Naive thymus-derived CD4-positive, alpha-beta T cell (primary cell): ENCODE measurements around the gene PRR23B. TPM values are rescaled to one million over a fixed set of nuclear protein-coding genes. Genes with fewer than 3 reads are reported as not detected.
"Not testable (repeated sequence)": the region's sequence is repeated elsewhere in the genome, so short reads cannot be mapped to it uniquely, and the experiment has no call there.

Experiments
- ATAC-seq: fragments of 150-1000 bp; cut with Tn5 transposase; 2 replicates; pipeline ENCODE4 v1.10.0; 2021; ENCODE audit warnings: mild to moderate bottlenecking, moderate library complexity
- CTCF ChIA-PET: fragments of 350-600 bp; sonication (Branson Sonifier 250); formaldehyde crosslinking; loops from one replicate; lab custom pipeline; 2021; ENCODE audit warnings: antibody characterized with exemption; lab: Charles Lee
- POLR2A ChIA-PET: fragments of 350-600 bp; sonication (Branson Sonifier 250); formaldehyde crosslinking; loops from one replicate; lab custom pipeline; 2021; ENCODE audit warnings: antibody characterized with exemption, inconsistent platforms; lab: Charles Lee
- DNase-seq, 9 donors: peaks; one replicate each; pipeline versions ENCODE4 v3.0.0 to v3.0.0-alpha.2; 2020 to 2022; ENCODE audit warnings: mixed read lengths in 1 of 9
- H3K27ac ChIP-seq: one replicate; pipeline ENCODE4 v1.7.0; 2013; ENCODE audit warnings: mild to moderate bottlenecking, low read depth, low read length, moderate library complexity
- H3K27me3 ChIP-seq, 2 donors: one replicate each; pipeline ENCODE4 v1.7.0; 2013; ENCODE audit warnings: low read length in 2 of 2, mild to moderate bottlenecking in 2 of 2, moderate library complexity in 2 of 2; ENCODE audit not compliant: control insufficient read depth in 2 of 2, insufficient read depth in 2 of 2
- H3K36me3 ChIP-seq, 3 experiments: 1 replicate in 2 of 3; 2 replicates in 1 of 3; pipeline ENCODE4 v1.7.0; 2013; ENCODE audit warnings: low read length in 3 of 3, mild to moderate bottlenecking in 3 of 3, moderate library complexity in 1 of 3; ENCODE audit not compliant: insufficient read depth in 3 of 3, control insufficient read depth in 2 of 3
- H3K4me1 ChIP-seq, 2 donors: one replicate each; pipeline ENCODE4 v1.7.0; 2013; ENCODE audit warnings: low read length in 2 of 2, mild to moderate bottlenecking in 2 of 2, moderate library complexity in 1 of 2; ENCODE audit not compliant: control insufficient read depth in 2 of 2, insufficient read depth in 2 of 2
- H3K4me3 ChIP-seq: 2 replicates; pipeline ENCODE4 v1.7.0; 2013; ENCODE audit warnings: mild to moderate bottlenecking, low read length
- H3K9me3 ChIP-seq, 3 experiments: 1 replicate in 2 of 3; 2 replicates in 1 of 3; pipeline ENCODE4 v1.7.0; 2013; ENCODE audit warnings: low read length in 3 of 3; ENCODE audit not compliant: control insufficient read depth in 2 of 3
- H3K27ac Mint-ChIP-seq, 9 donors: one replicate each; pipeline ENCODE4 v1.8.0; 2020 to 2022; ENCODE audit warnings: mixed read lengths in 9 of 9, mild to moderate bottlenecking in 8 of 9, moderate library complexity in 5 of 9, inconsistent platforms in 2 of 9
- H3K27me3 Mint-ChIP-seq, 5 donors: one replicate each; pipeline ENCODE4 v1.8.0; 2021 to 2022; ENCODE audit warnings: mixed read lengths in 5 of 5, mild to moderate bottlenecking in 1 of 5
- H3K36me3 Mint-ChIP-seq, 5 donors: one replicate each; pipeline ENCODE4 v1.8.0; 2020 to 2022; ENCODE audit warnings: mixed read lengths in 5 of 5, mild to moderate bottlenecking in 3 of 5, inconsistent platforms in 1 of 5
- H3K4me1 Mint-ChIP-seq, 7 donors: one replicate each; pipeline ENCODE4 v1.8.0; 2020 to 2022; ENCODE audit warnings: mixed read lengths in 7 of 7, mild to moderate bottlenecking in 3 of 7, inconsistent platforms in 1 of 7
- H3K4me3 Mint-ChIP-seq, 10 donors: one replicate each; pipeline ENCODE4 v1.8.0; 2020 to 2022; ENCODE audit warnings: mild to moderate bottlenecking in 10 of 10, mixed read lengths in 10 of 10, moderate library complexity in 6 of 10, inconsistent platforms in 2 of 10
- H3K9me3 Mint-ChIP-seq, 11 donors: one replicate each; pipeline ENCODE4 v1.8.0; 2020 to 2022; ENCODE audit warnings: mixed read lengths in 11 of 11, mild to moderate bottlenecking in 4 of 11, inconsistent platforms in 1 of 11, moderate library complexity in 1 of 11
- intact Hi-C, 2 donors: fragments of 100-400 bp; cut with micrococcal nuclease; formaldehyde crosslinking; loops; one replicate each; pipeline ENCODE4 v1.15.1; 2023
- polyA plus RNA-seq, 2 donors: library from polyadenylated mRNA; unstranded; fragments of 300-500 nt; fragmentation: Illumina TruSeq; gene quantifications; one replicate each; pipeline ENCODE4 v1.2.3, GENCODE V29; 2021
- total RNA-seq, 6 experiments: library from RNA in 5 of 6; stranded (reverse) in 5 of 6; gene quantifications; 1 replicate in 5 of 6; 2 replicates in 1 of 6; pipeline ENCODE4 v1.2.3 and lab custom pipeline; 2021 to 2026

PRR23B gene
- total and polyA plus RNA-seq, 7 experiments from 2014 or later = not detected

DNA sequence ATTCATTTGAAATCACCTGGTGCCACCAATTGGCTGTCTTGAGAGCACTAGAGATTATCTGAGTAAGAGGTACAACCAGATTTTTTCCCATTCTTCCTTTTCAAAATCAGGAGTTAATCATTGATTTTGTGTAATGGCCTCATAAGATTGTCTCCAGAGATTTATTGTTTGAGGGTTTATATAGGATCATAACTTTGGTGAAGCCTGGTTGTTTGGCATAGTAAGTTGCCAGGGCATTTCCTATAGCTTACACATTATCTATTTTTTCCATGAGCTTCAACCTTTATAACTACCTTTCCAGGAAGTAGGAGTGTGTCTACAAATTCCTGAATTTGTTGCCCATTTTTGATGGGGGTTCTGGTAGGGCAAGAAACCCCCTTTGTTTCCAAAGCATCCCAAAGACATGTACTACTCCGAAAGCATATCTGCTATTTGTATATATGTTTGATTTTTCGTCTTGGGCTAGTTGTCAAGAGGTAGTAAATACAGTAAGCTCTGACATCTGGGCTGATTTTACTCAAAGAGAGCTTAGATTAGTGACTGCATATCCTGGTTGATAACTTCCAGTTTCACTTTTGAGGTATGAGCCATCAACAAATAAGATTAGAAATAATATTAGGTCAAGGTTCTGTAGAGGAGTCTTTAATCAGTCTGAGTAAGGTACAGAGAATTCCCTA is 11.7 kb upstream of the PRR23B start:
- ChIA-PET CTCF (no interaction called here), POLR2A (no interaction called here)
- H3K36me3 Mint-ChIP-seq = peaks cover 0 to 6% (median 0%) of the 10 kb centered on the region in 5 donors
- peaks cover 0 to 40% (median 15%) of the 10 kb centered on the region in 11 donors for H3K9me3 Mint-ChIP-seq
- Histone ChIP-seq H3K4me1 (no peaks in the 10 kb centered on the region), H3K36me3 (no peaks in the 10 kb centered on the region), H3K9me3 (no peaks in the 10 kb centered on the region), H3K27me3 (no peaks in the 10 kb centered on the region), H3K27ac (no peak overlapping the region), H3K4me3 (no peak overlapping the region)
- H3K4me3 Mint-ChIP-seq = no peak overlapping the region
- DNase-seq (no peak), ATAC-seq (no peak)
- H3K27ac Mint-ChIP-seq = no peak overlapping the region
- no peaks in the 10 kb centered on the region for H3K4me1 Mint-ChIP-seq
- intact Hi-C loops = no loop called here
- peaks cover 0 to 35% (median 16%) of the 10 kb centered on the region in 5 donors for H3K27me3 Mint-ChIP-seq

DNA sequence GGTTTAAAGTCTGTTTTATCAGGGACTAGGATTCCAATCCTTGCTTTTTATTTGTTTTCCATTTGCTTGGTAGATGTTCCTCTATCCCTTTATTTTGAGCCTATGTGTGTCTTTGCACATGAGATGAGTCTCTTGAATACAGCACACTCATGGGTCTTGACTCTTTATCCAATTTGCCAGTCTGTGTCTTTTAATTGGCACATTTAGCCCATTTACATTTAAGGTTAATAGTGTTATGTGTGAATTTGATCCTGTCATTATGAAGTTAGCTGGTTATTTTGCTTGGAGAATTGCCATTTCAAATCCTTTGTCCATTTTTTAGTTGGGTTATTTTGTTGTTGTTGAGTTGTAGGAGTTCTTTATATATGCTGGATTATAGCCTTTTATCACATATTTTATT is 9.8 kb upstream of the PRR23B start:
- ATAC-seq, H3K27ac Mint-ChIP-seq, H3K4me3 ChIP-seq, H3K36me3 ChIP-seq, H3K36me3 Mint-ChIP-seq, CTCF ChIA-PET, POLR2A ChIA-PET, H3K4me3 Mint-ChIP-seq, H3K27me3 ChIP-seq, intact Hi-C loops, H3K4me1 Mint-ChIP-seq, H3K27ac ChIP-seq, H3K9me3 ChIP-seq, DNase-seq, H3K4me1 ChIP-seq: not testable (repeated sequence)
- H3K27me3 Mint-ChIP-seq = peaks cover 0 to 17% (median 10%) of the 10 kb centered on the region in 5 donors
- peaks cover 0 to 40% (median 15%) of the 10 kb centered on the region in 11 donors for H3K9me3 Mint-ChIP-seq

DNA sequence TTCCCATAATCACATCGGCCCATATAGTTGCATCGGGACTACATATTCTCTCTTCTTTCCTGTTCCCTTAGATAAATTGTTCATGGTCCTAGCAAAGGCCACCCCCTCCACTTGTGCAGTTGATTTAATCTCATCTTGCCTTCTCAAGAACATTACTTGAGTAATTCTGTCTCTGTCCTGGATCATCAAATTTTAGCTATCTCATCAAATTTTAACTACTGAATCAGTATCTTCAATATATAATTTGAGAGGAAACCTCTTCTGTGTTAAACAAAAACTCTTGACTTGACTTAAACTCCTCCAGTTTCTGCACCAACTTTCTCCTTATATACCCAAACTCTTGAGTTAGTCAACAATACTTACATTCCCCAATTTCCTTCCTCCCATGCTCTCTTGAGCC is 4.2 kb upstream of the PRR23B start:
- no peak overlapping the region for H3K4me3 Mint-ChIP-seq
- peaks cover 0 to 5% (median 4%) of the 10 kb centered on the region in 5 donors for H3K27me3 Mint-ChIP-seq
- no peaks in the 10 kb centered on the region for H3K4me1 Mint-ChIP-seq
- no peak for ATAC-seq
- Histone ChIP-seq H3K36me3 (no peaks in the 10 kb centered on the region), H3K9me3 (no peaks in the 10 kb centered on the region), H3K4me3 (no peak overlapping the region), H3K4me1 (no peaks in the 10 kb centered on the region), H3K27me3 (no peaks in the 10 kb centered on the region), H3K27ac (no peak overlapping the region)
- H3K27ac Mint-ChIP-seq = no peak overlapping the region
- ChIA-PET CTCF (no interaction called here), POLR2A (no interaction called here)
- H3K9me3 Mint-ChIP-seq = peaks cover 0 to 26% (median 6%) of the 10 kb centered on the region in 11 donors
- H3K36me3 Mint-ChIP-seq = peaks cover 0 to 5% (median 0%) of the 10 kb centered on the region in 5 donors
- intact Hi-C loops = no loop called here
- DNase-seq = no peak

DNA sequence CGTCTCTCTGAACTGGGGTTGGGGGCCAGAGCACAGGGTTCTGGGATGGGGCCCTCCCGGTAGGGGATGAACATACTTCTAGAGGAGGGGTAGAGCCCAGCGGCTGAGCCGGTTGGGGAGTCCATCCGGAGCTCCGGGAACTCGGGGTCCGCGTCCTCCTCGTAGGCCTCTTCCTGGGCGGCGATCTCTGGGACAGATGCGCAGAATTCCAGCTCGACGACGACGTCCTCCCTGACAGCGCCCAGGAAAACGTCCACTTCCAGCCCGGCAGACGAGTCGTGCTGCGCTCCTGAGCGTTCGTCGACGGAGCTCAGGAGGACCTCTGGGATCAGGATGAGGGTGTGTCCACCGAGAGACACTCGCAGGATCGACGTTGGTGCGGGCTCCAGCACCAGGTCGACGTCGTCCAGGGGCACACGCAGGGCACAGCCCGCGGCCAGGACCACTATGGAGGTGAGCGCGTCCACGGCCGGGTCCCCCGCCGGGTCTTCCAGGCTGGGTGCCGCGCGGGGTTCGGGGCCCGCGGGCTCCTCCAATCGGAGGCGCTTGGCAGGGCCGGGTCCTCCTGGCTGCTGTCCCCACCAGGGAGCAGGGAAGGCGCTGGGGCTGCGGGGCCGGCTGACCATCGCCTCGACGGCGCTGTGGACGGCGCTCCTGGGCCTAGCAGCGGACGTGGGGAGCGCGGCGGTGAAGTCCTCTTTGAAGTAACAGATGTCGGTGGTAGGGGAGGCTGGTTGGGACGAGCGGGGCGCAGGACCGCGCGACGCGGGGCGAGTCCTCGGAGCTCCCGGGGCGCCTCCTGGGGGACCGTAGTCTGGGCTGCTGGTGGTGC is 474 bp downstream of the PRR23B start:
- H3K4me1 ChIP-seq = no peaks in the 10 kb centered on the region
- H3K27ac ChIP-seq = no peak overlapping the region
- Mint-ChIP-seq H3K36me3 (peaks cover 0 to 5% (median 0%) of the 10 kb centered on the region in 5 donors), H3K9me3 (peaks cover 4 to 16% (median 7%) of the 10 kb centered on the region in 11 donors), H3K4me3 (no peak overlapping the region), H3K27ac (no peak overlapping the region), H3K4me1 (no peaks in the 10 kb centered on the region), H3K27me3 (peaks cover 0 to 25% (median 15%) of the 10 kb centered on the region in 5 donors)
- POLR2A ChIA-PET = no interaction called here
- peaks cover 0 to 3% of the 10 kb centered on the region in 2 donors for H3K27me3 ChIP-seq
- CTCF ChIA-PET = no interaction called here
- H3K4me3 ChIP-seq = no peak overlapping the region
- ATAC-seq = no peak
- intact Hi-C loops = no loop called here
- H3K36me3 ChIP-seq = no peaks in the 10 kb centered on the region
- H3K9me3 ChIP-seq = no peaks in the 10 kb centered on the region
- DNase-seq = no peak

DNA sequence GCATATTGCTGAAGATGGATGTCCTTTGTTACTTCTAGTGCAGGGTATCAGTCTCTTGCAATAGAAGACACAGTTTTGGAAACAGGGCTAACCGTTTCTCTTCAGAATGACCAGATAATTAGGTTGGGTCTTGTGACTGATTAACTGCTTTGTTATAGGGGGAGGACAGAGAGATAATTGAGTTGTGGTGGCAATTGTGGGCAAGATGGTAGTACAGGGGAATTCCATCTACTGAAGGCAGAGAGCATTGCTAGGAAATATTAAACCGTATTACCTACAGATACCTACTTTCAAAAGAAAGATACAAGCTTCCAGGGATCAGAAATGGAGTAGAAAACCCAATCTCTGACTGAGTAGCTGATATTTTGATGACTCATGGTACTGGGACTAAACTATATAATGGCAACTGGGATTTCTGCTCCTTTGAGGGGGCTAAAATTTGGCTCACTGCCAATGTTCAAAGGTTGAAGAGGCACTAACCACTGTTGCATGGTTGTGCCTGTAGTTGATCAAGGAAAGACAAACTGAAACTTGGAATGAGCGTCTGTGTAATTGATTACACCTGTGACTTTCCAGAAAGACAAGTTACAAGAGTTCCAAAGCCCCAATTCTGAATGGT is 4.2 kb downstream of the PRR23B start:
- Mint-ChIP-seq H3K9me3 (peaks cover 7 to 34% (median 14%) of the 10 kb centered on the region in 11 donors), H3K27ac (no peak overlapping the region), H3K36me3 (peaks cover 0 to 9% (median 0%) of the 10 kb centered on the region in 5 donors), H3K4me1 (no peaks in the 10 kb centered on the region), H3K27me3 (peaks cover 0 to 38% (median 21%) of the 10 kb centered on the region in 5 donors), H3K4me3 (no peak overlapping the region)
- H3K36me3 ChIP-seq = no peaks in the 10 kb centered on the region
- no peak overlapping the region for H3K27ac ChIP-seq
- DNase-seq (no peak), ATAC-seq (no peak)
- CTCF ChIA-PET = no interaction called here
- H3K4me3 ChIP-seq = no peak overlapping the region
- POLR2A ChIA-PET = no interaction called here
- H3K9me3 ChIP-seq = no peaks in the 10 kb centered on the region
- intact Hi-C loops = no loop called here
- peaks cover 0 to 3% of the 10 kb centered on the region in 2 donors for H3K27me3 ChIP-seq
- H3K4me1 ChIP-seq = no peaks in the 10 kb centered on the region

DNA sequence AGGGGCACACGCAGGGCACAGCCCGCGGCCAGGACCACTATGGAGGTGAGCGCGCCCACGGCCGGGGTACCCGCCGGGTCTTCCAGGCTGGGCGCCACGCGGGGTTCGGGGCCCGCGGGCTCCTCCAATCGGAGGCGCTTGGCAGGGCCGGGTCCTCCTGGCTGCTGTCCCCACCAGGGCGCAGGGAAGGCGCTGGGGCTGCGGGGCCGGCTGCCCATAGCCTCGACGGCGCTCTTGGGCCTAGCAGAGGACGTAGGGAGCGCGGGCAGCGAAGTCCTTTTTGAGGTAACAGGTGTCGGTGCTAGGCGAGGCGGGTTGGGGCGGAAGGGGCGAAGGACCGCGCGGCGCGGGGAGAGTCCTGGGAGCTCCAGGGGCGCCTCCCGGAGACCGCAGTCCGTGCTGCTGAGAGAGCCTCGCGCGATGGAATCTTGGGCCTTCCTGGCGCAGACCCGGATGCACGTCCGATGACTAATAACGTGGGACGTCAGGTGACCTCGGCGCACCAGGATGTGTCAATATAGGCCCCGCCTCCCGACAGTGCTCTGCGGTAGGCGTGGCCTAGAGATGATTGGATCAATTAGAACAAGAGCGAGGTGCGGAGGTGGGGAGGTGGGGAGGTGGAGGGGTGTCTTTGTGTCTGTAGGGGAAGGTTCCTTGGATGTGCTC is 14.5 kb downstream of the PRR23B start, which contains the start of gene PRR23A:
PRR23A (minus strand) TSS at position 218 of the 666 bp plus-strand sequence; CDS start at position 218, 0 bp downstream.
- no peaks in the 10 kb centered on the region for H3K9me3 ChIP-seq
- ChIA-PET CTCF (no interaction called here), POLR2A (no interaction called here)
- H3K9me3 Mint-ChIP-seq = peaks cover 5 to 63% (median 21%) of the 10 kb centered on the region in 11 donors
- H3K4me1 Mint-ChIP-seq = no peaks in the 10 kb centered on the region
- H3K27me3 Mint-ChIP-seq = peaks cover 0 to 33% (median 18%) of the 10 kb centered on the region in 5 donors
- no peak within 1 kb of the TSS for H3K27ac Mint-ChIP-seq
- intact Hi-C loops = no loop called here
- H3K4me3 Mint-ChIP-seq = no peak within 1 kb of the TSS
- no peak for DNase-seq
- no peak within 1 kb of the TSS for H3K27ac ChIP-seq
- ATAC-seq = no peak
- no peaks in the 10 kb centered on the region for H3K27me3 ChIP-seq
- H3K4me3 ChIP-seq = no peak within 1 kb of the TSS
- H3K36me3 ChIP-seq = no peaks in the 10 kb centered on the region
- peaks cover 0 to 10% (median 0%) of the 10 kb centered on the region in 5 donors for H3K36me3 Mint-ChIP-seq
- H3K4me1 ChIP-seq = no peaks in the 10 kb centered on the region
